WERI-Rb-1 (cell line): ENCODE measurements around the gene SLC2A4RG.
"Not testable (repeated sequence)": the region's sequence is repeated elsewhere in the genome, so short reads cannot be mapped to it uniquely, and the experiment has no call there.

Experiments
- DNase-seq: peaks from one replicate; pipeline ENCODE4 v3.0.0-alpha.2; 2020
- H3K27ac ChIP-seq: fragments of 250-450 bp; sonication (Bioruptor Pico); 2 replicates; pipeline ENCODE4 v1.5.1; 2020; ENCODE audit warnings: mild to moderate bottlenecking, moderate library complexity
- H3K27me3 ChIP-seq: fragments of 250-450 bp; sonication (Bioruptor Pico); 2 replicates; pipeline ENCODE4 v1.5.1; 2021; ENCODE audit warnings: mild to moderate bottlenecking, low read depth, moderate library complexity; ENCODE audit not compliant: insufficient read depth, severe bottlenecking
- H3K36me3 ChIP-seq: fragments of 250-450 bp; sonication (Bioruptor Pico); 2 replicates; pipeline ENCODE4 v1.5.1; 2020; ENCODE audit warnings: mild to moderate bottlenecking, moderate library complexity
- H3K4me3 ChIP-seq: 2 replicates; pipeline ENCODE4 v1.5.1; 2011; ENCODE audit warnings: low read depth, mild to moderate bottlenecking, control low read depth, low read length
- H3K9me3 ChIP-seq: fragments of 250-450 bp; sonication (Bioruptor Pico); 2 replicates; pipeline ENCODE4 v1.5.1; 2021; ENCODE audit warnings: mild to moderate bottlenecking, moderate library complexity; ENCODE audit not compliant: severe bottlenecking
- TF ChIP-seq, protein P1 (sequence below): IDR thresholded peaks from 2 replicates; pipeline ENCODE4 v1.5.1; 2011; ENCODE audit warnings: low read depth, mild to moderate bottlenecking, control low read depth, inconsistent platforms, low read length

Gene SLC2A4RG

DNA sequence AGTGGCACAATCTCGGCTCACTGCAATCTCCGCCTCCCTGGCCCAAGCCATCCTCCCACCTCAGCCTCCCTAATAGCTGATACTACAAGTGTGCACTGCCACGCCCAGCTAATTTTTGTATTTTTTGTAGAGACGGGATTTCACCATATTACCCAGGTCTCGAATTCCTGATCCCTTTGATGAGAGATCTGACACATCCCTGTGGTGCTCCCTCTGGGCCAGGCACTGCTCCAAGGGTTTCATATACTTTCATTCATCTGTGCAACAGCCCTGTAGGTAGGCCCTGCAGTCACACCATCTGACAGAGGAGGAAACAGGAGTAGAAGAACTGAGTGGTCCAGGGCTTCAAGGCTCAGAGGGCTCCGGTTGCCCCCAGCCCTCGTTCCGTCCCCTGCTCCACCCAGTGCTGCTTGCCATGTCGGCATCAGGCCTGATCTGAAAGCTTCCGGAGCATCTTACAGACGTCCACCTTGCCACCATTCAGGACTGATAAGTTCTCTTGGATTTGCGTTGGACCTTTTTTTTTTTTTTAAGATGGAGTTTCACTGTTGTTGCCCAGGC lies 28.4 kb upstream of the SLC2A4RG start:
- H3K4me3 ChIP-seq, result no peak overlapping the region
- peaks cover 76% of the 10 kb centered on the region for H3K36me3 ChIP-seq
- no peak for DNase-seq
- TF ChIP-seq, protein P1, sequence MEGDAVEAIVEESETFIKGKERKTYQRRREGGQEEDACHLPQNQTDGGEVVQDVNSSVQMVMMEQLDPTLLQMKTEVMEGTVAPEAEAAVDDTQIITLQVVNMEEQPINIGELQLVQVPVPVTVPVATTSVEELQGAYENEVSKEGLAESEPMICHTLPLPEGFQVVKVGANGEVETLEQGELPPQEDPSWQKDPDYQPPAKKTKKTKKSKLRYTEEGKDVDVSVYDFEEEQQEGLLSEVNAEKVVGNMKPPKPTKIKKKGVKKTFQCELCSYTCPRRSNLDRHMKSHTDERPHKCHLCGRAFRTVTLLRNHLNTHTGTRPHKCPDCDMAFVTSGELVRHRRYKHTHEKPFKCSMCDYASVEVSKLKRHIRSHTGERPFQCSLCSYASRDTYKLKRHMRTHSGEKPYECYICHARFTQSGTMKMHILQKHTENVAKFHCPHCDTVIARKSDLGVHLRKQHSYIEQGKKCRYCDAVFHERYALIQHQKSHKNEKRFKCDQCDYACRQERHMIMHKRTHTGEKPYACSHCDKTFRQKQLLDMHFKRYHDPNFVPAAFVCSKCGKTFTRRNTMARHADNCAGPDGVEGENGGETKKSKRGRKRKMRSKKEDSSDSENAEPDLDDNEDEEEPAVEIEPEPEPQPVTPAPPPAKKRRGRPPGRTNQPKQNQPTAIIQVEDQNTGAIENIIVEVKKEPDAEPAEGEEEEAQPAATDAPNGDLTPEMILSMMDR, result no peak
- H3K27me3 ChIP-seq, result no peaks in the 10 kb centered on the region
- no peak overlapping the region for H3K27ac ChIP-seq
- H3K9me3 ChIP-seq, result no peaks in the 10 kb centered on the region

DNA sequence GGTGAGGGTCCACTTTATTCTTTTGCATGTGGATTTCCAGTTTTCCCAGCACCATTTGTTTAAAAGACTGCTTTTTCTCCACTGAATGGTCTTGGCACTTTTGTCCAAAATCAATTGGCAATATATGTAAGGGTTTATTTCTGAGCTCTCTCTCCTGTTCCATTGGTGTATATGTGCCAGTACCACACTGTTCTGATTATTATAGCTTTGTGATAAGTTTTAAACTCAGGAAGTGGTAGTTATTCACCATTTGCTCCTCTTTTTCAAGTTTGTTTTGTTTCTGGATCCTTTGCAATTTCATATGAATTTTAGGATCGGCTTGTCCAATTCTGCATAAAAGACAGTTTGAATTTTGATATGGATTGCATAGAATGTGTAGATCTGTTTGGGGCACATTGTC lies 27.4 kb upstream of the SLC2A4RG start:
- no peak for DNase-seq
- TF ChIP-seq, protein P1, result no peak
- Histone ChIP-seq H3K27ac (no peak overlapping the region), H3K9me3 (no peaks in the 10 kb centered on the region), H3K27me3 (no peaks in the 10 kb centered on the region), H3K4me3 (no peak overlapping the region), H3K36me3 (peaks cover 71% of the 10 kb centered on the region)

DNA sequence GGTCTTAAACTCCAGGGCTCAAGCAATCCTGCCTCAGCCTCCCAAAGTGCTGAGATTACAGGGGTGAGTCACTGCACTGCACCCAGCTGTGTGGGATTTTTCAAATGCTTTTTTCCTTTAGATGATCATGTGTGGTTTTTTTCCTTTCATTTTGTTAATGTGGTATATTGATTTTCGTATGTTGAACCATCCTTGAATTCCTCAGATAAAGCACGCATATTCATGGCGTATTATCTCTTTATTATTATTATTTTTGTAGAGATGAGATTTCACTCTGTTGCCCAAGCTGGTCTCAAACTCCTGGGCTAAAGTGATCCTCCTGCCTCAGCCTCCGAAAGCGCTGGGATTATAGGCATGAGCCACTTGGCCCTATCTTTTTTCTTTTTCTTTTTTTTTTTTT lies 24.7 kb upstream of the SLC2A4RG start:
- TF ChIP-seq, protein P1, result no peak
- DNase-seq, result no peak
- H3K27me3 ChIP-seq, result no peaks in the 10 kb centered on the region
- peaks cover 73% of the 10 kb centered on the region for H3K36me3 ChIP-seq
- no peak overlapping the region for H3K4me3 ChIP-seq
- no peak overlapping the region for H3K27ac ChIP-seq
- no peaks in the 10 kb centered on the region for H3K9me3 ChIP-seq

DNA sequence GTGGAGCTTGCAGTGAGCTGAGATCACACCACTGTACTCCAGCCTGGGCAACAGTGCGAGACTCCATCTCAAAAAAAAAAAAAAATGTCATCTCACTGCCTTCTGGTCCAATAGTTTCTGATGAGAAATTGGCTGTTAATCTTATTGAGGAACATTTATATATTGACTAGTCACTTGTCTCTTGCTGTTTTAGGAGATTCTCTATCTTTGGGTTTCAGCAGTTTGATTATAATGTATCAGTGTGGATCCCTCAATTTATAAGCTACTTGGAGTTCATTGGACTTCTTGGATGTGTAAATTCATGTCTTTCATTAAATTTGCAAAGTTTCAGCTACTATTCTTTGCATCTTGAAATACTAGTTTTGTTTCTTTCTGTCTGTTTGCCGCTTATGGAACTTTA lies 20.6 kb upstream of the SLC2A4RG start:
- Histone ChIP-seq H3K9me3 (no peaks in the 10 kb centered on the region), H3K27ac (no peak overlapping the region), H3K27me3 (no peaks in the 10 kb centered on the region), H3K4me3 (no peak overlapping the region), H3K36me3 (peaks cover 51% of the 10 kb centered on the region)
- no peak for DNase-seq
- TF ChIP-seq, protein P1, result no peak

DNA sequence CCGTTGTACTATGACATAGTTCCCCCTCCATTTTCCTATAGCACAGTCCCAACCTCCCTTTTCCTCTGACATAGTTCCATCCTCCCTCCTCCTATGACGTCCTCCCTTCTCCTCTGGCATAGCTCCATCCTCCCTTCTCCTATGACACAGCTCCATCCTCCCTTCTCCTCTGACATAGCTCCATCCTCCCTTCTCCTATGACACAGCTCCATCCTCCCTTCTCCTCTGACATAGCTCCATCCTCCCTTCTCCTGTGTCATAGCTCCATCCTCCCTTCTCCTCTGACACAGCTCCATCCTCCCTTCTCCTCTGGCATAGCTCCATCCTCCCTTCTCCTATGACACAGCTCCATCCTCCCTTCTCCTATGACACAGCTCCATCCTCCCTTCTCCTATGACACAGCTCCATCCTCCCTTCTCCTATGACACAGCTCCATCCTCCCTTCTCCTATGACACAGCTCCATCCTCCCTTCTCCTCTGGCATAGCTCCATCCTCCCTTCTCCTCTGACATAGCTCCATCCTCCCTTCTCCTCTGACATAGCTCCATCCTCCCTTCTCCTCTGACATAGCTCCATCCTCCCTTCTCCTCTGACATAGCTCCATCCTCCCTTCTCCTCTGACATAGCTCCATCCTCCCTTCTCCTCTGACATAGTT lies 16.5 kb upstream of the SLC2A4RG start:
- not testable (repeated sequence) for H3K9me3 ChIP-seq, H3K27ac ChIP-seq, H3K27me3 ChIP-seq, DNase-seq, H3K4me3 ChIP-seq
- H3K36me3 ChIP-seq, result peaks cover 47% of the 10 kb centered on the region

DNA sequence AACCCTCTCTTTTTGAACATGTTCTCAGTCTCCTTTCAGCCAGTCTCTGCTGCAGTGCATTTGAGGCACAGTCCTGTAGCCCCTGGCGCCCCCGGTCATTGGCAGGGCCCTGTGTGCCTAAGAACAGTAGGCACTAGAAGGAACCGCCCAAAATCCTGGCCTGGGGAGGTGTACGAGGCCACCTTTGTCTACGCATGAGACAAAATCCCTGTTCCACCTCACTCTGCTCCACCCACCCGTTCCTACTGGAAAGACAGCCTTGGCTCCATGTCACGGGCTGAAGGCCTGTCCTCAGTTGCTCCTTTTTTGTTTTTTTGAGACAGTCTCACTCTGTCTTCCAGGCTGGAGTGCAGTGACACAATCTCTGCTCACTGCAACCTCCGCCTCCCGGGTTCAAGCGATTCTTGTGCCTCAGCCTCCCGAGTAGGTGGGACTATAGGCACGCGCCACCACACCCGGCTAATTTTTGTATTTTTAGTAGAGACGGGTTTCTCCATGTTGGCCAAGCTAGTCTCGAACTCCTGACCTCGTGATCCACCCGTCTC lies 9.3 kb upstream of the SLC2A4RG start:
- H3K27ac ChIP-seq, H3K9me3 ChIP-seq, DNase-seq, H3K4me3 ChIP-seq, H3K27me3 ChIP-seq: not testable (repeated sequence)
- peaks cover 32% of the 10 kb centered on the region for H3K36me3 ChIP-seq

DNA sequence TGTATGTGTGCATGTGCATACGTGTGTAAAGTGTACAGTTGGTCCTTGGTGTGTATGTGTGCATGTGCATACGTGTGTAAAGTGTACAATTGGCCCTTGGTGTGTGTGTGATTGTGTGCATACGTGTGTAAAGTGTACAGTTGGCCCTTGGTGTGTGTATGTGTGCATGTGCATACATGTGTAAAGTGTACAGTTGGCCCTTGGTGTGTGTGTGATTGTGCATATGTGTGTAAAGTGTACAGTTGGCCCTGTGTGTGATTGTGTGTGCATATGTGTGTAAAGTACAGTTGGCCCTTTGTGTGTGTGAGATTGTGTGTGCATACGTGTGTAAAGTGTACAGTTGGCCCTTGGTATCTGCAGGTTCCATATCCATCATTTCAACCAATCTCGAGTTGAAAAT lies 8.2 kb upstream of the SLC2A4RG start:
- Histone ChIP-seq H3K9me3 (no peaks in the 10 kb centered on the region), H3K27me3 (no peaks in the 10 kb centered on the region), H3K27ac (no peak overlapping the region), H3K36me3 (peaks cover 38% of the 10 kb centered on the region), H3K4me3 (no peak overlapping the region)
- DNase-seq, result no peak
- TF ChIP-seq, protein P1, result no peak
